WERI-Rb-1 (cell line): Measurements from ENCODE around the gene RFNG.

ENCODE experiments used
- DNase-seq: peaks from one replicate; pipeline ENCODE4 v3.0.0-alpha.2; 2020
- H3K27ac ChIP-seq: fragments of 250-450 bp; sonication (Bioruptor Pico); 2 replicates; pipeline ENCODE4 v1.5.1; 2020; ENCODE audit warnings: mild to moderate bottlenecking, moderate library complexity
- H3K27me3 ChIP-seq: fragments of 250-450 bp; sonication (Bioruptor Pico); 2 replicates; pipeline ENCODE4 v1.5.1; 2021; ENCODE audit warnings: mild to moderate bottlenecking, low read depth, moderate library complexity; ENCODE audit not compliant: insufficient read depth, severe bottlenecking
- H3K36me3 ChIP-seq: fragments of 250-450 bp; sonication (Bioruptor Pico); 2 replicates; pipeline ENCODE4 v1.5.1; 2020; ENCODE audit warnings: mild to moderate bottlenecking, moderate library complexity
- H3K4me3 ChIP-seq: 2 replicates; pipeline ENCODE4 v1.5.1; 2011; ENCODE audit warnings: low read depth, mild to moderate bottlenecking, control low read depth, low read length
- H3K9me3 ChIP-seq: fragments of 250-450 bp; sonication (Bioruptor Pico); 2 replicates; pipeline ENCODE4 v1.5.1; 2021; ENCODE audit warnings: mild to moderate bottlenecking, moderate library complexity; ENCODE audit not compliant: severe bottlenecking
- TF ChIP-seq, protein P1 (sequence below): IDR thresholded peaks from 2 replicates; pipeline ENCODE4 v1.5.1; 2011; ENCODE audit warnings: low read depth, mild to moderate bottlenecking, control low read depth, inconsistent platforms, low read length

RFNG gene

GRCh38 chr17:82003411-82004381 lies 47.9 kb downstream of the RFNG start:
- no peak overlapping the region for H3K4me3 ChIP-seq
- H3K27ac ChIP-seq, result no peak overlapping the region
- DNase-seq, result no peak
- H3K36me3 ChIP-seq, result peaks cover 5% of the 10 kb centered on the region
- TF ChIP-seq, protein P1, sequence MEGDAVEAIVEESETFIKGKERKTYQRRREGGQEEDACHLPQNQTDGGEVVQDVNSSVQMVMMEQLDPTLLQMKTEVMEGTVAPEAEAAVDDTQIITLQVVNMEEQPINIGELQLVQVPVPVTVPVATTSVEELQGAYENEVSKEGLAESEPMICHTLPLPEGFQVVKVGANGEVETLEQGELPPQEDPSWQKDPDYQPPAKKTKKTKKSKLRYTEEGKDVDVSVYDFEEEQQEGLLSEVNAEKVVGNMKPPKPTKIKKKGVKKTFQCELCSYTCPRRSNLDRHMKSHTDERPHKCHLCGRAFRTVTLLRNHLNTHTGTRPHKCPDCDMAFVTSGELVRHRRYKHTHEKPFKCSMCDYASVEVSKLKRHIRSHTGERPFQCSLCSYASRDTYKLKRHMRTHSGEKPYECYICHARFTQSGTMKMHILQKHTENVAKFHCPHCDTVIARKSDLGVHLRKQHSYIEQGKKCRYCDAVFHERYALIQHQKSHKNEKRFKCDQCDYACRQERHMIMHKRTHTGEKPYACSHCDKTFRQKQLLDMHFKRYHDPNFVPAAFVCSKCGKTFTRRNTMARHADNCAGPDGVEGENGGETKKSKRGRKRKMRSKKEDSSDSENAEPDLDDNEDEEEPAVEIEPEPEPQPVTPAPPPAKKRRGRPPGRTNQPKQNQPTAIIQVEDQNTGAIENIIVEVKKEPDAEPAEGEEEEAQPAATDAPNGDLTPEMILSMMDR, result no peak
- H3K27me3 ChIP-seq, result no peaks in the 10 kb centered on the region
- no peaks in the 10 kb centered on the region for H3K9me3 ChIP-seq

- H3K4me3 ChIP-seq, result no peak overlapping the region
- peak overlapping the region; percentile 60 for H3K27ac ChIP-seq
- H3K27me3 ChIP-seq, result no peaks in the 10 kb centered on the region
- no peaks in the 10 kb centered on the region for H3K9me3 ChIP-seq
- DNase-seq, result no peak
- TF ChIP-seq, protein P1, result no peak
- H3K36me3 ChIP-seq, result peaks cover 10% of the 10 kb centered on the region
Measured at GRCh38 chr17:82001571-82002056, 50.0 kb downstream of the RFNG start.

DNA sequence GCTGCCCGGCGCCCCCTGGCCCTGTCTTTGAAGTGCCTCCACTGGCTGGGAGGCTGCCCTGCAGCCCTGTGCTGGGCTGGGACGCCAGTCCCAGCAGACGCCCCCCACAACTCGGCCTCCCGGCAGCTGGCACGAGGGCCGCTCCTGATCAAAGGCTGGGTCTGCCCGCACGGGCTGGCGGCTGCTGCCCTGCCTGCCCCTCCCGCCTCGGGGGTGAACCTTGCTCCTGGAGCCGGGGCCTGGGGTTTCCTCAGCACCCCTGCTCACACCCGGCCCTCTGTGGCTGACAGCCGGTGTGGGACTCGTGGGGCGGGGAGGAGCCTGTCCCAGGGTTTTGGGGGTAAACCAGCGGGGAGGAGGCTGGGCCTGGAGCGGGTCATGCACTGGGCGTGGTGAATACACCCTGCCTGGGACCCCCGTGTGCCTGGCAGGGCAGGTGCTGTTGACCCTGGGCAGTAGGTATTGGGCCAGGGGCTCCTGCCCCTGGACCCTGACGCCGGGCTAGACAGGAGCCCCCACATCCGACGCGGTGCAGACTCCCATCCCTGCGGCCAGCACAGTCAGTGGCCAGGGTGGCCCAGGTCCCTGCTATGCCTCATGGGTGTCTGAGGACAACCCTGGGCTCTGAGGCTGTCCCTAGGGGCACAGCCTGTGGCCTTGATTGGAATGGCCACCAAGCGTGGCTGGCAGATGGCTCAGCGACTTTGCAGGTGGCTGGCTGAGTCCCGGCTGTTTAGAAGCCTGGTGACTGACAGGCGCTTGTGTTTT lies 50.6 kb downstream of the RFNG start:
- H3K27ac ChIP-seq, result peak overlapping the region; percentile 60
- TF ChIP-seq, protein P1, result 0 out of 2 replicates have a peak, but pooled peaks have one; percentile 6
- H3K27me3 ChIP-seq, result no peaks in the 10 kb centered on the region
- H3K9me3 ChIP-seq, result no peaks in the 10 kb centered on the region
- peak; percentile 81 for DNase-seq
- H3K4me3 ChIP-seq, result no peak overlapping the region
- H3K36me3 ChIP-seq, result peaks cover 14% of the 10 kb centered on the region

DNA sequence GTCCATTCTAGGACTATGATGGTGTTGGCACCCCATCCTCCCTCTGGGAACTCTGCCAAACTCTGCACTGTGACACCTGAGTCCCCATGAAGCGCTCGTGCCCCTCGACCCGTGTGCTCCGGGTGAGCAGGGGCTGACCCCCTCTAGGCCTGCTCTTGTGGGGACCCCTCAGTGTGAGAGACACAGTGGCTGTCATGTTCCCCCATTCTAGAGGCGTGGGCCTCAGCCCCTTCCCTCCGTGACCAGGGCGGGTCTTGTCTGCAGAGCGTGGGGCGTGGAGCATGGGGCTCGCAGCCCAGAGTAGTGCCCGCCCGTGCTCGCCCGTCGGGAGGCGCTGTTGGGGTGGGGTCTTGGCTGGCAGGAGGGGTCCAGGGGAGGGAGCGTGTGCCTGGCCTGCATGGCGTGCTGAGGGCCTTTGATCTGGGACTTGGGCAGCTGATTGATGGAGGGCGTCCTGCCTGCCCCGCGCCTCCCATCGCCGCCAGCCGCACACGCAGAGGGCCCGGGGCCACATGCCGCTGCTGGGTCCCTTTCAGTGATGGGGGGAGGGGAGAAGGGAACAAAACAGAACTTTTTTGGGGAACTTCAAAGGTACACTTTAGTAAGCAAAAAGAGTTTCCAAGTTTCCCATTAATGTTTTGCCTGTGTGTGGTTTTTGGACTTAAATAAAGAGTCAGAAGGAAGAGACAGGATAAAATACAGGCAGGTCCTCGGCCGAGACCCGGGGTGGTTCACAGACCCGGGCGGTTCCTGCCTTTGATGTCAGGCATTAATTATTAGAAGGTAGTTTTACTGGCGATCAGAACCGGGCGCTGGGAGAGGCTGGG lies 51.4 kb downstream of the RFNG start:
- H3K27ac ChIP-seq, result peak overlapping the region; percentile 60
- TF ChIP-seq, protein P1, result no peak
- H3K36me3 ChIP-seq, result peaks cover 14% of the 10 kb centered on the region
- no peak overlapping the region for H3K4me3 ChIP-seq
- no peaks in the 10 kb centered on the region for H3K27me3 ChIP-seq
- no peak for DNase-seq
- H3K9me3 ChIP-seq, result no peaks in the 10 kb centered on the region

GRCh38 chr17:81999587-81999975 lies 52.0 kb downstream of the RFNG start:
- Histone ChIP-seq H3K9me3 (no peaks in the 10 kb centered on the region), H3K36me3 (peaks cover 18% of the 10 kb centered on the region), H3K27me3 (no peaks in the 10 kb centered on the region), H3K4me3 (no peak overlapping the region), H3K27ac (no peak overlapping the region)
- TF ChIP-seq, protein P1, result no peak
- DNase-seq, result no peak
